Peyer's patch (tissue), 4 donors: ENCODE data around the gene MSH4. TPM values are rescaled to one million over a fixed set of nuclear protein-coding genes. Genes with fewer than 3 reads are reported as not detected.

Experiments used
- DNase-seq, 3 donors: peaks; one replicate each; pipeline ENCODE4 v3.0.0-alpha.2; 2017 to 2019
- H3K27ac ChIP-seq, 4 donors: fragments of 200-600 bp; sonication (generic); one replicate each; pipeline ENCODE4 v1.5.1; 2016 to 2019
- H3K27me3 ChIP-seq, 2 donors: fragments of 200-600 bp; sonication (generic); one replicate each; pipeline ENCODE4 v1.5.1; 2019
- H3K36me3 ChIP-seq, 3 donors: fragments of 200-600 bp; sonication (generic); one replicate each; pipeline ENCODE4 v1.5.1; 2016 to 2019
- H3K4me1 ChIP-seq, 4 donors: fragments of 200-600 bp; sonication (generic); one replicate each; pipeline ENCODE4 v1.5.1; 2016 to 2019
- H3K4me3 ChIP-seq, 4 donors: fragments of 200-600 bp; sonication (generic); 1 replicate in 3 of 4; 2 replicates in 1 of 4; pipeline ENCODE4 v1.5.1; 2016 to 2019; ENCODE audit warnings: mild to moderate bottlenecking in 1 of 4
- H3K9me3 ChIP-seq, 4 donors: fragments of 200-600 bp; sonication (generic); one replicate each; pipeline ENCODE4 v1.5.1; 2016 to 2019; ENCODE audit warnings: mild to moderate bottlenecking in 1 of 4
- POLR2A ChIP-seq, 2 donors: fragments of 450-650 bp; IDR thresholded peaks; one replicate each; pipeline ENCODE4 v1.5.1; 2017; ENCODE audit warnings: antibody characterized with exemption in 2 of 2, mild to moderate bottlenecking in 2 of 2, moderate library complexity in 2 of 2
- total RNA-seq, 4 donors: library from RNA; depleted of rRNA; stranded (reverse); fragments of >200 nt; gene quantifications; one replicate each; pipeline ENCODE4 v1.1.0, GENCODE V29; 2016
- TF ChIP-seq, protein P1 (sequence below), 6 experiments: fragments of 450-650 bp in 4 of 6; fragments of 200-600 bp in 2 of 6; sonication (generic) in 1 of 6; IDR thresholded peaks; one replicate each; pipeline ENCODE4 v1.5.1; 2017 to 2019; ENCODE audit warnings: antibody characterized with exemption in 6 of 6, mild to moderate bottlenecking in 3 of 6, moderate library complexity in 1 of 6

Gene MSH4
- total RNA-seq, 4 donors from 2014 or later: 0.54 TPM; not detected in 3

DNA sequence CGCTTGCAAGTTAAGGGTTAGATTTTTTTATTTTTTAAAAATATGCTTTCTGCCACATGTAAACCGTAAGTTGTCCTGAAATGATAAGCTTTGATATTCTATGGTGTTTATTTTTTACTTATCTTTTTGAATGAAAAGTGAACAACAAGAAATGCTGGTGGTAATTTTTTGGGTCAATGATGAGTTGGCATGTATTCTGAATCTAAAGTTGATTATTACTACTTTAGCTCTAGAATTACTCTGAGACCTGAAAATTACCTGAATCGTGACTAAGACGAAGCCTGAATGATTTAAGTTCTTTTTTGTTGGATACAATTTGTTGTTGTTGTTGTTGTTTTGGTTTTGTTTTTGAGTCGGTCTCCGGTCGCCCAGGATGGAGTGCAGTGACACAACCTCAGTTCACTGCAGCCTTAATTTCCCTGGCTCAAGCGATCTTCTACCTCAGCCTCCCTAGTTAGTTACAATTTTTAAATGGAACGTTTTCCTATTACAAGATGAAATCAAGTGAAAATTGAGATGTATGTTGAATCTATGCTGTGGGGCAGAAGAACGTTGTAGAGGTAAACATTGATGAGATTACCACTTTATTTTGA lies 9.7 kb upstream of the MSH4 start:
- peaks cover 0 to 46% (median 12%) of the 10 kb centered on the region in 4 donors for H3K4me1 ChIP-seq
- TF ChIP-seq, protein P1, sequence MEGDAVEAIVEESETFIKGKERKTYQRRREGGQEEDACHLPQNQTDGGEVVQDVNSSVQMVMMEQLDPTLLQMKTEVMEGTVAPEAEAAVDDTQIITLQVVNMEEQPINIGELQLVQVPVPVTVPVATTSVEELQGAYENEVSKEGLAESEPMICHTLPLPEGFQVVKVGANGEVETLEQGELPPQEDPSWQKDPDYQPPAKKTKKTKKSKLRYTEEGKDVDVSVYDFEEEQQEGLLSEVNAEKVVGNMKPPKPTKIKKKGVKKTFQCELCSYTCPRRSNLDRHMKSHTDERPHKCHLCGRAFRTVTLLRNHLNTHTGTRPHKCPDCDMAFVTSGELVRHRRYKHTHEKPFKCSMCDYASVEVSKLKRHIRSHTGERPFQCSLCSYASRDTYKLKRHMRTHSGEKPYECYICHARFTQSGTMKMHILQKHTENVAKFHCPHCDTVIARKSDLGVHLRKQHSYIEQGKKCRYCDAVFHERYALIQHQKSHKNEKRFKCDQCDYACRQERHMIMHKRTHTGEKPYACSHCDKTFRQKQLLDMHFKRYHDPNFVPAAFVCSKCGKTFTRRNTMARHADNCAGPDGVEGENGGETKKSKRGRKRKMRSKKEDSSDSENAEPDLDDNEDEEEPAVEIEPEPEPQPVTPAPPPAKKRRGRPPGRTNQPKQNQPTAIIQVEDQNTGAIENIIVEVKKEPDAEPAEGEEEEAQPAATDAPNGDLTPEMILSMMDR (IDR thresholded peaks at IDR 0.05): no peak
- no peak for TF ChIP-seq POLR2A (IDR thresholded peaks at IDR 0.05)

DNA sequence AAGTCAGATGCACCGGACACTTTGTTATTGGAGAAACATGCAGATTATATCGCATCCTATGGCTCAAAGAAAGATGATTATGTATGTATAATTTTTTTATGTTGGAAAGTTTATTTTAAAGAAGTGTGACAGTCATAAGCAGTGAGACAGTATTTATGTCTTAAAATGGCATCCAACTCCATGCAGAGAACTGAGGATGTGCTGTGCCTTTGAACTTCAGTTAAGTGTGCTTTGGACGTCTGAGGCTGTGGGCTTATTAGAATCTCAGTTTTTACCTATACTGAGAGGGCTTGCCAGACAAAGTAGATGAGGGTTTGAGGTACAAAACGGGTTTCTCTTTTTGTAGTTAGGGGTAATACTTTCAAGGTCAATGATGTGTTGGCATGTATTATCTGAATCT lies 9.2 kb upstream of the MSH4 start:
- TF ChIP-seq, protein P1 (IDR thresholded peaks at IDR 0.05): no peak
- no peak for TF ChIP-seq POLR2A (IDR thresholded peaks at IDR 0.05)
- Histone ChIP-seq H3K4me3 (peak overlapping the region; percentile 55 to 71 (median 66)), H3K27me3 (no peaks in the 10 kb centered on the region), H3K4me1 (peaks cover 0 to 46% (median 12%) of the 10 kb centered on the region in 4 donors), H3K27ac (peak overlapping the region in 2 of 4 donors; percentile 30 to 86), H3K9me3 (no peaks in the 10 kb centered on the region), H3K36me3 (peaks cover 0 to 22% (median 0%) of the 10 kb centered on the region in 3 donors)
- no peak for DNase-seq

More for the DNA sequence above, 9.7 kb upstream of the MSH4 start:
- Histone ChIP-seq H3K9me3 (no peaks in the 10 kb centered on the region), H3K27ac (peak overlapping the region in 3 of 4 donors; percentile 79 to 86 (median 80)), H3K4me3 (peak overlapping the region; percentile 55 to 71 (median 66)), H3K36me3 (peaks cover 0 to 17% (median 0%) of the 10 kb centered on the region in 3 donors), H3K27me3 (no peaks in the 10 kb centered on the region)
- no peak for DNase-seq

DNA sequence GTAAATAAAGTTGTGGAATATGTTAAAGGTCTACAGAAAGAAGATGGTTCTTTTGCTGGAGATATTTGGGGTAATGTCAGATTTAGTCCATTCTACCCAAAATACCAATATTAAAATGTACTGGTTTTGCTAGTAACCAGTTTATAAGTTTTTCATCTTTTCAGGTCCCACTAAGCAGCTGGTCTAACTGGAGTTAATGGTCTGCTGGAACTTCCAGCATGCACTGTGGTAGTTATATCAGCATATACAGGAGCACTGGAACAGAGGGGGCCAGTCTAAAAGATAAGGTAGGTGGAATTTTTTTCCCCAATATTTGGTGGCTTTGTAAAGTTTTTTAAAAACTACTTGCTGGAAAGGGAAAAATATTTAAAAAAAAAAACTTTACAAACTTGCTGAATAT lies 6.7 kb upstream of the MSH4 start:
- H3K4me3 ChIP-seq: peak overlapping the region in 1 of 4 donors; percentile 1
- TF ChIP-seq POLR2A (IDR thresholded peaks at IDR 0.05): no peak
- TF ChIP-seq, protein P1 (IDR thresholded peaks at IDR 0.05): no peak

DNA sequence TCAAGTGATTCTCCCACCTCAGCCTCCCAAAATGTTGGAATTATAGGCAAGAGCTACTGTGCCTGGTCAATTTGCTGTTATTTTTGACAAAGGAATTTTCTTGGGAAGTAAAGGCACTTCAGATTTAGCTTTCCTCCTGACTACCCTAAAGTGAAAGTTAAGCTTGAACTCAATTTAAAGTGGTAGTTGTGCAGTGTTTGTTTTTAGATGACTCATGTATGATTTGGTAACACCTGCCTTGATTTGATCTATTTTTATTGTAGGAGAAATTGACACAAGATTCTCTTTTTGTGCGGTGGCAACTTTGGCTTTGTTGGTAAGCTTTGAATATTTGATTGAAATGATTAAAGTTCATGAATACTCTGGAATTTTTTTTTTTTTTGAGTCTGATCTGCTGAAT lies 5.7 kb upstream of the MSH4 start:
- Histone ChIP-seq H3K27ac (no peak overlapping the region), H3K27me3 (no peaks in the 10 kb centered on the region), H3K9me3 (no peaks in the 10 kb centered on the region), H3K4me1 (peaks cover 0 to 41% (median 12%) of the 10 kb centered on the region in 4 donors), H3K4me3 (peak overlapping the region in 1 of 4 donors; percentile 13), H3K36me3 (peaks cover 0 to 57% (median 0%) of the 10 kb centered on the region in 3 donors)
- TF ChIP-seq, protein P1 (IDR thresholded peaks at IDR 0.05): no peak
- TF ChIP-seq POLR2A (IDR thresholded peaks at IDR 0.05): no peak
- no peak for DNase-seq

More for the DNA sequence above, 6.7 kb upstream of the MSH4 start:
- no peaks in the 10 kb centered on the region for H3K27me3 ChIP-seq
- peaks cover 0 to 46% (median 12%) of the 10 kb centered on the region in 4 donors for H3K4me1 ChIP-seq
- no peaks in the 10 kb centered on the region for H3K9me3 ChIP-seq
- H3K27ac ChIP-seq: no peak overlapping the region
- DNase-seq: no peak
- peaks cover 0 to 47% (median 0%) of the 10 kb centered on the region in 3 donors for H3K36me3 ChIP-seq

DNA sequence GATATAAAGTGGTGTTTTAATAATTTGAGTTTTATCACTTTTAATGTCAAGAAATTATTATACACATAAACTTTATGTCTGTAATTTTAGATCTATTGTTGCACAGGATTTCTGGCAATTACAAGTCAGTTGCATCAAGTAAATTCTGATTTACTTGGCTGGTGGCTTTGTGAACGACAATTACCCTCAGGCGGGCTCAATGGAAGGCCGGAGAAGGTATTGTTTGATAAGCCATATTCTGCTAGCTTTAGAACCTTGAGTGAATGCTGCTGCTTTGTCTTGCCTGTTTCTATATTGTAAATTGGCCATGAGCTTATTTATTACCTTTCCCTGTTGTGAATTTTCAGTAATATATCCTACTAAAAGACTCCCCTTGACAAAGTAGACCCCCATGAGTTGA lies 4.6 kb upstream of the MSH4 start:
- peaks cover 0 to 61% (median 0%) of the 10 kb centered on the region in 3 donors for H3K36me3 ChIP-seq
- no peak overlapping the region for H3K27ac ChIP-seq
- H3K9me3 ChIP-seq: no peaks in the 10 kb centered on the region
- H3K4me1 ChIP-seq: peaks cover 0 to 41% (median 12%) of the 10 kb centered on the region in 4 donors
- no peak for DNase-seq
- no peak overlapping the region for H3K4me3 ChIP-seq
- no peak for TF ChIP-seq POLR2A (IDR thresholded peaks at IDR 0.05)
- TF ChIP-seq, protein P1 (IDR thresholded peaks at IDR 0.05): no peak
- H3K27me3 ChIP-seq: no peaks in the 10 kb centered on the region
